Inflammatory macrophage treated with lipopolysaccharide for 4 hours (primary cell): ENCODE measurements around the gene TMEM79.

Source experiments
- DNase-seq: peaks from one replicate; pipeline ENCODE4 v3.0.0-alpha.2; 2020

Gene TMEM79

GRCh38 chr1:156263288-156263655, 20.9 kb upstream of the TMEM79 start:
- no peak for DNase-seq

GRCh38 chr1:156266051-156266450, 18.1 kb upstream of the TMEM79 start:
- no peak for DNase-seq

- no peak for DNase-seq
Measured at GRCh38 chr1:156268336-156268735, 15.8 kb upstream of the TMEM79 start.

GRCh38 chr1:156270314-156270713, 13.8 kb upstream of the TMEM79 start:
- no peak for DNase-seq

- peak; percentile 62 for DNase-seq
Measured at GRCh38 chr1:156276532-156276931, 7.6 kb upstream of the TMEM79 start.

- DNase-seq = peak; percentile 35
Measured at GRCh38 chr1:156276966-156277381, 7.2 kb upstream of the TMEM79 start.

- DNase-seq = no peak
Measured at GRCh38 chr1:156279837-156280236, 4.3 kb upstream of the TMEM79 start.

- DNase-seq = peak; percentile 81
Measured at GRCh38 chr1:156281281-156281680, 2.8 kb upstream of the TMEM79 start.

- peak; percentile 84 for DNase-seq
Measured at GRCh38 chr1:156281693-156282478, 2.2 kb upstream of the TMEM79 start.

- DNase-seq = peak; percentile 99
Measured at GRCh38 chr1:156282479-156283222, 1.5 kb upstream of the TMEM79 start, which contains the start of gene SMG5. Gene SMG5, minus strand, starts transcription at chr1:156282825. Its CDS starts 145 bp downstream, at chr1:156282680.

- DNase-seq = peak; percentile 75
Measured at GRCh38 chr1:156283521-156283920, 604 bp upstream of the TMEM79 start.

- peak; percentile 78 for DNase-seq
Measured at GRCh38 chr1:156284757-156285156, 632 bp downstream of the TMEM79 start.

GRCh38 chr1:156285437-156285836, 1.3 kb downstream of the TMEM79 start:
- no peak for DNase-seq

GRCh38 chr1:156286061-156286460, 1.9 kb downstream of the TMEM79 start:
- no peak for DNase-seq

GRCh38 chr1:156289857-156290256, 5.7 kb downstream of the TMEM79 start:
- no peak for DNase-seq

- DNase-seq = peak; percentile 79
Measured at GRCh38 chr1:156291226-156292061, 7.3 kb downstream of the TMEM79 start.

- DNase-seq = no peak
Measured at GRCh38 chr1:156293098-156293434, 8.9 kb downstream of the TMEM79 start.

GRCh38 chr1:156293895-156294294, 9.8 kb downstream of the TMEM79 start:
- DNase-seq = no peak

GRCh38 chr1:156295391-156295947, 11.3 kb downstream of the TMEM79 start, which contains the start of gene GLMP:
Gene GLMP, minus strand, starts transcription at chr1:156295679. Its CDS starts 34 bp downstream, at chr1:156295645.
- peak; percentile 63 for DNase-seq

- no peak for DNase-seq
Measured at GRCh38 chr1:156298852-156299357, 14.8 kb downstream of the TMEM79 start, which contains the start of gene VHLL. Gene VHLL, minus strand, starts transcription at chr1:156299307. Its CDS starts 118 bp downstream, at chr1:156299189.

- no peak for DNase-seq
Measured at GRCh38 chr1:156303241-156303640, 19.1 kb downstream of the TMEM79 start.

GRCh38 chr1:156305215-156305614, 21.1 kb downstream of the TMEM79 start:
- DNase-seq = no peak

- DNase-seq = no peak
Measured at GRCh38 chr1:156308078-156308477, 24.0 kb downstream of the TMEM79 start.
